Stimulated activated effector memory CD8-positive, alpha-beta T cell treated with anti-CD3 and anti-CD28 coated beads, Interleukin-12 subunit alpha, Interleukin-12 subunit beta, amount 100 ng/mL, for 72 hours (primary cell): Measurements from ENCODE around the gene DTD2.

ENCODE experiments used
- ATAC-seq: fragments of 150-1000 bp; cut with Tn5 transposase; 2 replicates; pipeline ENCODE4 v1.10.0; 2021
- DNase-seq, 2 donors: peaks; one replicate each; pipeline ENCODE4 v3.0.0; 2021 to 2022; ENCODE audit warnings: low spot score in 2 of 2
- H3K27ac Mint-ChIP-seq: one replicate; pipeline ENCODE4 v1.8.0; 2022; ENCODE audit warnings: mild to moderate bottlenecking, mixed read lengths
- H3K36me3 Mint-ChIP-seq: one replicate; pipeline ENCODE4 v1.8.0; 2022; ENCODE audit warnings: mild to moderate bottlenecking, mixed read lengths
- H3K4me1 Mint-ChIP-seq: one replicate; pipeline ENCODE4 v1.8.0; 2022; ENCODE audit warnings: mixed read lengths
- H3K4me3 Mint-ChIP-seq: one replicate; pipeline ENCODE4 v1.8.0; 2022; ENCODE audit warnings: mild to moderate bottlenecking, mixed read lengths
- H3K9me3 Mint-ChIP-seq: one replicate; pipeline ENCODE4 v1.8.0; 2022; ENCODE audit warnings: mixed read lengths

The DTD2 gene

GRCh38 chr14:31426663-31427062 lies 30.6 kb downstream of the DTD2 start:
- H3K4me1 Mint-ChIP-seq: peaks cover 11% of the 10 kb centered on the region
- H3K27ac Mint-ChIP-seq: no peak overlapping the region
- DNase-seq (no peak), ATAC-seq (no peak)
- H3K9me3 Mint-ChIP-seq: no peaks in the 10 kb centered on the region
- H3K36me3 Mint-ChIP-seq: peaks cover 4% of the 10 kb centered on the region
- no peak overlapping the region for H3K4me3 Mint-ChIP-seq

GRCh38 chr14:31425905-31426304 lies 31.4 kb downstream of the DTD2 start:
- Mint-ChIP-seq H3K4me3 (no peak overlapping the region), H3K27ac (no peak overlapping the region), H3K4me1 (peaks cover 19% of the 10 kb centered on the region), H3K9me3 (no peaks in the 10 kb centered on the region), H3K36me3 (peaks cover 5% of the 10 kb centered on the region)
- no peak for ATAC-seq
- DNase-seq: no peak

DNA sequence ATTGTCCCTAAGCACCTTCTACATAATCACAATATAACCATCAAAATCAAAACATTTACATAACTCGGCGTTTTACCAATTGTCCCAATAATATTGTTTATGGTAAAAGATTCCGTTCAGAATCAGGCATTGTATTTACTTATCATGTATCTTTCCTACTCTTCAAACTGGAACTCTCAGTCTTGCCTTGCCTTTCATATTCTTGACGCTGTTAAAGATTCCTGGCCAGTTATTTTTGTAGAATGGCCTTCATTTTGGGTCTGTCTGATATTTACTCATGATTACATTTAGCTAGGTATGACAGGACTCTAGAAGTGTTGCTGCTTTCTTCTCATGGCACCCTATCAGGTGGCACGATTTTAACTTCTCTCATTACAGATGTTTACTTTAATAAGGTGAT lies 36.1 kb downstream of the DTD2 start:
- H3K4me3 Mint-ChIP-seq: peak overlapping the region; percentile 92
- H3K4me1 Mint-ChIP-seq: peaks cover 26% of the 10 kb centered on the region
- peak overlapping the region; percentile 93 for H3K27ac Mint-ChIP-seq
- no peaks in the 10 kb centered on the region for H3K9me3 Mint-ChIP-seq
- DNase-seq (no peak), ATAC-seq (no peak)
- peaks cover 10% of the 10 kb centered on the region for H3K36me3 Mint-ChIP-seq

- DNase-seq (peak; percentile 86 to 96), ATAC-seq (peak; percentile 95)
- Mint-ChIP-seq H3K9me3 (no peaks in the 10 kb centered on the region), H3K4me1 (peaks cover 26% of the 10 kb centered on the region), H3K4me3 (peak within 1 kb of the TSS; percentile 92), H3K27ac (peak within 1 kb of the TSS; percentile 93), H3K36me3 (peaks cover 10% of the 10 kb centered on the region)
Observed at GRCh38 chr14:31420319-31421111, 36.8 kb downstream of the DTD2 start, which contains the start of gene HEATR5A. TSS of gene HEATR5A (minus strand) at chr14:31420550. CDS start at chr14:31402975, 17,575 bp downstream.

DNA sequence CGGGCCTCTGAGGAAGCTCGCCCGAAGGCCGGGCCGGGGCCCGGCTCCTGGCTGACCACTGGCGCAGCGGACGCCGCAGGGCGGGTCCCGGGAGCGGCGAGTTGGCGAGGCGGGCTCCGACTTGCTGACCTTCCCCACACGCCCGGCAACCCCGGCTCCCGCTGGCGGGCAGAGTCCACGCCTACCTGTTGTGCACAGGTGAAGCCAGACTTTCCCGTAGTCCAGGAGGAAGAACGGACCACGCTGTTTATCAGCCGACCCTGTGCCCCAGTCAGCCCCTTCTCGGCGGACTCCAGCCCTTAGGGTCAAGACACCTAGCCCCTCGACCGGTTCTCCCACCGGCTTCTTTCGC lies 37.4 kb downstream of the DTD2 start:
- ATAC-seq: peak; percentile 2
- DNase-seq: peak; percentile 10 to 58
- Mint-ChIP-seq H3K9me3 (no peaks in the 10 kb centered on the region), H3K36me3 (peaks cover 10% of the 10 kb centered on the region), H3K27ac (peak overlapping the region; percentile 93), H3K4me1 (peaks cover 31% of the 10 kb centered on the region), H3K4me3 (peak overlapping the region; percentile 92)

DNA sequence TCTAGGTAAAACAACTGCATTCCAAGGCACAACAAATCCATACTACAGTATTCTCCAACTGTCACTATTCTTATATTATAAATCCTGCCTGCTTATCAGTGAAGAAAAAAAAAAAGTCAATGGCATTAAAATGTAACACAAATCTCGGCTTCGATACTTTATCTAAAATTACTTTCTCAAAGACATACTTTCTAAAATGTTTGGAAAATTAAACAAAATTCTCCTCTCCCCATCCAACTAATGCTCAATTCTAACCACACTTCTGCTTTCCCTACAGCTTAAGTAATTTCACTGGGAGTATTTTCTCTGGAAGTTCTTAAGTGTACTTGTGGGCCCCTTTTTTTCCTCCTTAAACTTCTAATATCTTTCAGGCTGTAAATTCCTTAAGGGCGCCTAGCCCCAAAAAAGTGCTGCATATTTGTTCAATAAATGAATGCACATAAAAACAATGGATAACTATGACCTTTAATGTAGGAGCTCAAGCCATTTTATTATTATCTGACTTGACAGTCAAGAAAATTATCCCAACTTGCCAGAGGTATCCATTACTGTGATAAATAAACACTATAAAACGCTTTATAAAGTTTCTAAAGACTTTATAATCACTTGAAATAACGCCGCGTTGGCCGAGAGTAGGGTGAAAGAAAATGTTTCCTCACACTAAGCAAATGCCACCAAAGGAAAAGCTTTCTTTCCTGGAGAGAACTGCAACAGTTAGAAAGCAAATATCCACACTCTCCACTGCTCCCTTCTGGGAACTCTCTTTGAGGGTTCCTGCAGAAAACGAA lies 37.9 kb downstream of the DTD2 start:
- peak overlapping the region; percentile 92 for H3K4me3 Mint-ChIP-seq

DNA sequence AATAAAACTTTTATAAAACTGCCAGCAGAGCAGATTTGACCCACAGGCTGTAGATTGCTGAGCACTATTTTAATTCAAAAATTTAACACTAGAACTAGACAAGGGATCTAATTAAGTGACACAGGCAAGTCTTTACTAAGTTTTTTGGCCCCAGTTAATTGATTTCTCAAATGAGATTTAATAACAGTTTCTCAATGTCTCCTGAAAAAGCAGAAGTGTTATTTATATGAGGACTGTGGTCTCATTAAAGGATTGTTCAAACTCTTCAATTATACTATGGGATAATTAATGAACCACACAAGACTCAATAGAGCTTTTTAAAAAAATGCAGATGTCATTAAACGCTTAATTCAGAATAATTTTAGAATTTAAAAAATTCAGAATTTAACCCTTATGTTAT lies 38.9 kb downstream of the DTD2 start:
- Mint-ChIP-seq H3K4me3 (peak overlapping the region; percentile 23), H3K36me3 (peaks cover 10% of the 10 kb centered on the region), H3K4me1 (peaks cover 44% of the 10 kb centered on the region), H3K27ac (no peak overlapping the region), H3K9me3 (no peaks in the 10 kb centered on the region)
- no peak for ATAC-seq
- DNase-seq: no peak

More for the DNA sequence above, 37.9 kb downstream of the DTD2 start:
- ATAC-seq (no peak), DNase-seq (no peak)
- H3K4me1 Mint-ChIP-seq: peaks cover 36% of the 10 kb centered on the region
- no peaks in the 10 kb centered on the region for H3K9me3 Mint-ChIP-seq
- peak overlapping the region; percentile 38 for H3K27ac Mint-ChIP-seq
- peaks cover 10% of the 10 kb centered on the region for H3K36me3 Mint-ChIP-seq

- DNase-seq: no peak
- peaks cover 10% of the 10 kb centered on the region for H3K36me3 Mint-ChIP-seq
- no peaks in the 10 kb centered on the region for H3K9me3 Mint-ChIP-seq
- no peak for ATAC-seq
- H3K27ac Mint-ChIP-seq: no peak overlapping the region
- peaks cover 23% of the 10 kb centered on the region for H3K4me1 Mint-ChIP-seq
- no peak overlapping the region for H3K4me3 Mint-ChIP-seq
Observed at GRCh38 chr14:31414190-31414833, 43.0 kb downstream of the DTD2 start.

DNA sequence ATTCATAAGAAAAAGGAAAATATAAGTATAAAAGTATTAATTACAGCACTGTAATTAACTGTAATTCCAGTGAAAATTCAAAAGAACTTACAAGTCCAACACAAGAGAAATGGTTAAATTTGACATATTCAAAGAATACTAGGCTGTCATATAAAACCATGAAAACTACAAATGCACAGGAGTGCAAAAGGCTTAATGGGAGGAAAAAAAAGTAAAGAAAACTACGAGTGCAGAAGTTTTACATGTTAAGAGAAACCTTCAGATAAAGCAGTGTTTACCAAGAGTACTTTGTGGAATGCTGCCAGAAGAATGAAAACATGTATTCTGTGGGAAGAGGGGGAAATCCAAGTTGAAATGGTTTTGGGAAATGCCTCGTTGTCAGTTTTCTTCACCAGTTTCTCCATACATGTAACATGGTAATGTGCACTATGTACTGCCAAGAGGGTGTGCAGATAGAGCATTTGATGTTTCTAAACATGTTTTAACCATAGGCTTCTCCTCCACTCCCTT lies 46.0 kb downstream of the DTD2 start:
- ATAC-seq (no peak), DNase-seq (no peak)
- Mint-ChIP-seq H3K9me3 (no peaks in the 10 kb centered on the region), H3K27ac (no peak overlapping the region), H3K4me1 (peaks cover 19% of the 10 kb centered on the region), H3K4me3 (no peak overlapping the region), H3K36me3 (peaks cover 5% of the 10 kb centered on the region)

- no peak for ATAC-seq
Observed at GRCh38 chr14:31410048-31410650, 47.2 kb downstream of the DTD2 start.

GRCh38 chr14:31408421-31408820 lies 48.9 kb downstream of the DTD2 start:
- Mint-ChIP-seq H3K9me3 (no peaks in the 10 kb centered on the region), H3K4me3 (no peak overlapping the region), H3K36me3 (peaks cover 10% of the 10 kb centered on the region), H3K27ac (no peak overlapping the region), H3K4me1 (no peaks in the 10 kb centered on the region)
- no peak for DNase-seq
- ATAC-seq: peak; percentile 37

More at GRCh38 chr14:31410048-31410650, 47.2 kb downstream of the DTD2 start:
- Mint-ChIP-seq H3K9me3 (no peaks in the 10 kb centered on the region), H3K4me1 (peaks cover 15% of the 10 kb centered on the region), H3K4me3 (no peak overlapping the region), H3K36me3 (peaks cover 5% of the 10 kb centered on the region), H3K27ac (peak overlapping the region; percentile 70)
- no peak for DNase-seq

GRCh38 chr14:31405599-31406232 lies 51.6 kb downstream of the DTD2 start:
- no peak overlapping the region for H3K4me3 Mint-ChIP-seq
- no peaks in the 10 kb centered on the region for H3K9me3 Mint-ChIP-seq
- H3K36me3 Mint-ChIP-seq: peaks cover 24% of the 10 kb centered on the region
- no peak for DNase-seq
- ATAC-seq: no peak
- no peak overlapping the region for H3K27ac Mint-ChIP-seq
- H3K4me1 Mint-ChIP-seq: peaks cover 6% of the 10 kb centered on the region

DNA sequence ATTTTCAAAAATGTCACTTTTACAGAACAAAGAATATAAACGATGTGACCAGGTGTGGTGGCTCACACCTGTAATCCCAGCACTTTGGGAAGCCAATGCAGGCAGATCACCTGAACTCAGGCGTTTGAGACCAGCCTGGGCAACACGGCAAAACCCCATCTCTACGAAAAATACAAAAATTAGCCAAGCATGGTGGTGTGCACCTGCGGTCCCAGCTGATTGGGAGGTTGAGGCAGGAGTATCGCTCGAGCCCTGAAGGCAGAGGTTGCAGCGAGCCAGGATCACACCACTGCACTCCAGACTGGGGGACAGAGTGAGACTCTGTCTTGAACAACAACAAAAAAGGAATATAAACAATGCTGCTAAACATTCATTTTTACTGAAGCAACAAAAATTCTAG lies 52.2 kb downstream of the DTD2 start:
- Mint-ChIP-seq H3K27ac (no peak overlapping the region), H3K4me1 (peaks cover 8% of the 10 kb centered on the region), H3K36me3 (peaks cover 25% of the 10 kb centered on the region), H3K9me3 (no peaks in the 10 kb centered on the region), H3K4me3 (no peak overlapping the region)
- DNase-seq (no peak), ATAC-seq (no peak)

GRCh38 chr14:31403707-31404106 lies 53.6 kb downstream of the DTD2 start:
- DNase-seq (no peak), ATAC-seq (no peak)
- Mint-ChIP-seq H3K9me3 (no peaks in the 10 kb centered on the region), H3K27ac (no peak overlapping the region), H3K4me3 (no peak overlapping the region), H3K4me1 (peaks cover 11% of the 10 kb centered on the region), H3K36me3 (peaks cover 39% of the 10 kb centered on the region)
